HG02938 (cell line): ENCODE results near the gene NUAK2.
A peak's percentile ranks its signal among the peaks of the same experiment; 100 is the strongest.
"Not testable (repeated sequence)": the region's sequence is repeated elsewhere in the genome, so short reads cannot be mapped to it uniquely, and the experiment has no call there.

Experiments used
- ATAC-seq: cut with Tn5 transposase; IDR thresholded peaks from one replicate; pipeline ENCODE4 v1.9.1; 2021; ENCODE audit warnings: mild to moderate bottlenecking, moderate library complexity; ENCODE audit not compliant: unreplicated experiment

The NUAK2 gene

DNA sequence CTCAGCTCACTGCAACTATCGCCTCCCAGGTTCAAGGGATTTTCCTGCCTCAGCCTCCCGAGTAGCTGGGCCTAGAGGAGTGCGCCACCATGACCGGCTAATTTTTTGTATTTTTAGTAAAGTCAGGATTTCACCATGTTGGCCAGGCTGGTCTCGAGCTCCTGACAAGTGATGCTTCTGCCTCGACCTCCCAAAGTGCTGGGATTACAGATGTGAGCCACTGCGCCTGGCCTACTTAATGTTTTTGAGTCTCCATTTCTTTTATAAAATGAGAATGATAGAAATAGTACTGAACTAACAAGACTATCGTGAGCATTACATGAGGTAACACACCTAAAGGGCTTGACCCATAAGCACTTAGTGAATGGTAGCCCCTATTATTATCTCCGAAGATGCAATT lies 21.4 kb downstream of the NUAK2 start:
- no peak for ATAC-seq

GRCh38 chr1:205298191-205298994 lies 23.2 kb downstream of the NUAK2 start:
- no peak for ATAC-seq

- ATAC-seq, result not testable (repeated sequence)
Observed at GRCh38 chr1:205297546-205298177, 23.9 kb downstream of the NUAK2 start.

GRCh38 chr1:205296154-205296553 lies 25.4 kb downstream of the NUAK2 start:
- no peak for ATAC-seq

DNA sequence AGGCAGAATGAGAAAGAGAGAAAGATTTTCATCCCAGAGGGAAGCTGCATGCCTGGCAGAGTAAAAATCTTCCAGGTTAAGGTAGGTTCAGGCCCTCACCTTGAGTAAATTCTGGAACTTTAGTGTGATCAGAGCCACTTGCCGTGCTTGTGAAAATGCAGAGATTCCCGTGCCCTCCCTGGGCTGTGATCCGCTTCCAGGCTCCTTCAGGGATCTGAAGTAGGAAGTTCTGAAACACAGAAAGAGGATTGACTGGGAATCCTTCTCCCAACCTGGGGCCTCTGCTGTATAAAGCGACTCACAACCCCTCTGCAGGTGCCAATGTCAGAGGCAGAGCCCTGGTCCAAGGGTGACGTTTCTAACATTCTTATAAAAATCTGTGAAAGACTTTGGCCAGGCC lies 26.6 kb downstream of the NUAK2 start:
- no peak for ATAC-seq

DNA sequence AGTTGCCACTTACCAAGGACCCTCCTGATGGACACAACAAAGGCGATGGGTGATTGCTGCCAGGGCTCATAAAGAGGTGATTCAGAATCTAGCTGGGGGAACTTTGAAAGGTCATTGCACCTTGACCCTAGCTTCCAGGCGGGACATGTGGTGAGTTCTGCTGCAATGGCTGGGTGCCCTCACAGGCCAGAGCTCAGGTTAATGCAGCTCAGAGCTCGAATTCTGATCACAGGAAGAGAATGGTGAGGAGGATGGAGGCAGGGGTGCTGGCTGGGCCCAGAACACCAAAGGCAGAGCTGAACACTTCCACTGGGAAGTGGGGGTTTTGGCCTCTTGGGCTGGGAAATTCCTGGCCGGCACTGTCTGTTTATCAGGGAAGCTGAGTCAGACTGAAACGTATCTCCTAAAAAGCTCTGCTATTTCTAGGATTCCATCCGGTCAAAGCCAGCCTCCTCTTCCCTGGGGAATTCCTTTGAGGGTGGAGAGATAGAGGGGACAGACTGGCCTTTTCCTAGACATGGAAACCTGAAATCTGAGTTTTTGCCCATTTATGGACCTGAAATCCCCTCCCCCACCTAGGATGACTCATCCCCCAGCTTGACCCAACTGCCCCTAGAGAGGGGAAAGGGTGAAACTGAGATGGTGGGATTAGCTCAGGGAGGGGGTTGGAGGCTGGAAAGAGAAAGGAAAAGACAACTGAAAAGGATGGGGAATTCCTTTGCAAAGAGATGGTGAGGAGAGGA lies 27.2 kb downstream of the NUAK2 start:
- ATAC-seq, result no peak

GRCh38 chr1:205293350-205294074 lies 28.0 kb downstream of the NUAK2 start:
- ATAC-seq, result no peak

- no peak for ATAC-seq
Observed at GRCh38 chr1:205291596-205291995, 29.9 kb downstream of the NUAK2 start.

DNA sequence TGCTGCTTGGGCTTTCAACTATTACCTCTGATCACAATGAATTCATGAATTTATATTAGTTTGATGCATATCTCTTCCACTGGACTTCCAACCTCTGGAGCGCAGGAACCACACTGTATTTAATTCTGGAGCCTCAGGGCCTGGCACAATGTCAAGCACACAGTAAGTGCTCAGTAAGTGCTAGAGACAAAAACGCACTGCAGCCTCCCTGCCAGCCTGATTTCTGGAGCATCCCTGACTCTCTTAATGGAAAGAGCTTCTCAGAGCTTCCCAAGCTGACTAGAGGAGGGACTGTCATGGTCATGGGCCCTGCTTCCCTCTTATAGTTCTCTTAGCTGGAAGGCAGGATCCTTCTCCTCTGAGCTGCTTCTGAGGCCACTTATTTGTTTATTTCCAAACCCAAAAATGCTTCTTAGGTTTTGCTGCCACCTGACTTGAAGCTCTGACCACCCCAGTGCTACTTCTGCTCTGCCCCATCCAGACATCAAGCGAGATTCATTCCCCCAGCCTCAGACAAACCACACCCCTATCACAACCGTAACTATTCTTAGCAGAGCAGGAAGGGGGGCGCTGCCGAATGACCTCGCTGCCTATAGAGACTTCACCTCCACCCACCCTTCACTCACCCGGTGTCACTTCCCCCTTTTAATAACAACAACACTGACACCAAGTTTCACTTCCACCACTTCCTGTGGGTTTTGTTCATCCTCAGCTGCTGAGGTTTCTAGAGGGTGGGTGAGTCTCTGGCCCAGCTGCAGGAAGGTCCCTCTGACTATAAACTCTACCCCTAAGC lies 33.6 kb downstream of the NUAK2 start:
- peak; percentile 79 for ATAC-seq

DNA sequence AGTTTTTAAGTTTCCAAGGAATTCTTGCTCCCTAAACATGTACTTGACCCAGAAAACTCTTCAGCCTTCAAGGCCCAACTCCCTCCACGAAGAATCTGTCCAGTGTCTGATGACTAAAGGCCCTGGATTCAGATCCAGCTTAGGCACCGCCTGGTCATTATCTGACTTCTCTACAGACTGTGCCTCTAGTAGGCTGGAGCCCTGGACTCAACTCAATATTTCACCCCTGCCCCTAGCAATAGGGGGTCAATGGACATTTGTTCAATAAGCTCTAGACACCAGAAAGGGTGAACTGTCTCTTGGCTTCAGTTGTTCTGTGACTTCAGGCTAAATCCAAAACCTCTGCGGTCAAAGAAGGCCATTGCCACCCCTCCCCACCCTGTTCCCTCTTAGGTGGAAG lies 34.5 kb downstream of the NUAK2 start:
- ATAC-seq, result no peak

DNA sequence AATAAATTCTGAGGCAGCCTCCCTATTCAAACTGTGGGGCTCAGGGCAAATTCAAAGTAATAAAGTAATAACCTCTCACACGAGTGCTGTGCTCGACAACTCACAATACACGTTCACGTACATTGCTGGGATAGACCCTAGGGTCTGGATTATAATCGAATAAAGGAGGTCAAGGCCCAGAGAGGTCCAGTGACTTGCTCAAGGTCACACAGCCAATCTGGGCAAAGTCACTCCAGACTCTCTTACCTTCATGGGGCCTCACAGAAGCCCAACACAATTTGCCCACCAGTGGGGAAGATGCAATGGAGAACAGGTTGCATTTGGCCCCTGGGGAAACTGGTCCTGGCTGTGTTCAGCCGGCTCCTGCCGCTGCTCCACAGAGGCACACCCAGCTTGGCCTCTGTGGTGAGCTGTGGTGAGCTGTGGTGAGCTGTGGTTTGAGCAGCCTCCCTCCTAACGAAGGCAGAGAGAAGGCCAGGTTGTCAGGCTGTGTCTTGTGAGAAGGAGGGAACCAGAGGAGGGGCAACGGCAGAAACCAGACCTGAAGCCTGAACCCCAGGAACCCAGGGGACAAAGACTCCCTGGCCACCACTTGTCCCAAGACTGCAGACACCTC lies 35.1 kb downstream of the NUAK2 start:
- peak; percentile 24 for ATAC-seq

DNA sequence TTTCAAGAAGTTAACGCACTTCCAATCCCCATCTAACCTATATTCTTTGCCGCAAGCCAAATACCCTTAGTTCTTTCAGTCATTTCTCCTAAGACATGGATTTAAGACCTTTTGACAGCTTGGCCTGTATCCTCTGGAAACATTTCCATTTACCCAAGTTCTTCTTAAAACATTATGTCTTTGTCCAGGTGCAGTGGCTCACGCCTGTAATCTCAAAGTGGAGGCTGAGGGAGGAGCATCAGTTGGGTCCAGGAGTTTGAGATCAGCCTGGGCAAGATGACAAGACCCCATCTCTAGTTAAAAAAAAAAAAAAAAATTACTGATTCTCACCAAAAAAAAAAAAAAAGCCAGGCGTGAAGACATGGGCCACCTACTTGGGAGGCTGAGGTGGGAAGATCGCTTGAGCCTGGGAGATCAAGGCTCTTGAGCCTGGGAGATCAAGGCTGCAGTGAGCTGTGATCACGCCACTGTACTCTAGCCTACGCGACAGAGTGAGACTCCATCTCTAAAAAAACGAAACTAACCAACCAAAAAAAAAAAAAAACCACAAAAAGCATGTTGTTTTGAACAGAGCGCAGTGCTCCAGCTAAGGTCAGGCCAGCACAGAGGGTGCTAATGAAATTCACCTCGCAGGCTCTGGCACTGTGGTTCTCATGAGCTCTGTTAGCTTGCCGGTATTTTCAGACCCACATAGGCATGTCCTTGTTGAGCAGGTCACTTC lies 36.0 kb downstream of the NUAK2 start:
- ATAC-seq, result peak; percentile 31

- ATAC-seq, result no peak
Observed at GRCh38 chr1:205284420-205285144, 37.0 kb downstream of the NUAK2 start.

DNA sequence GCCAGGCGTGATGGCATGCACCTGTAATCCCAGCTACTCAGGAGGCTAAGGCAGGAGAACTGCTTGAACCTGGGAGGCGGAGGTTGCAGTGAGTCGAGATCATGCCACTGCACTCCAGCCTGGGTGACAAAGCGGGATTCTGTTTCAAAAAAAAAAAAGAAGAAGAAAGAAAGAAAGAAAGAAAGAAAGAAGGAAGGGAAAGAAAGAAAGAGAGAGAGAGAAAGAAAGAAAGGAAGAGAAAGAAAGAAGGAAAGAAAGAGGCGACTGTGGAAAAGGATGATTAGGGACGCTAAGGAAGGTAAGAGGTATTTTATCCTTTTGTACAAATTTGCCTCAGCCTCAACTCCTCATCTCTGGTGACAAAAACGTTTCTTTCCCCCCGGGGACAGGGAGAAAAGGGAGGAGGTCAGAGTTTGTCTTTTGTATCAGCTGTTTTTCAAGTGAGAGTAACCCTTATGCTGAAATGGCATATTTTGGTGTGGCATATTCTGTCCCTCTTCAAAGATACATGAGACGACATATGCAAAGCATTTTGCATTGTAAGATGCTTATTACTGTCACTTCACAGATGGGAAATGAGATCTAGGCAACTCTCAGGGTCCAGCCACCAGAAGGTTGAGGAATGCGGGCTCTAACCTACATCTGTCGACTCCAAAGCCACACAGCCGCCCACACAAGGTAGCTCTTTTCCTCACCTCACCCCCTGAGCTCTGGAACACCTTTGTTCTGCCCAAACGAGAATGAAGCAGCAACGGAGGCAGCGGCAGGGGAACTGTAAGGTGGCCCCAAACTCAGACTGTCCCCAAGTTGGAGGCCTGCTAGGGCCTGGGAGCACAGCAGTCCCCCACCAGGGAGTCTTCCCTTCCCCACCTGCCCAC lies 38.0 kb downstream of the NUAK2 start:
- ATAC-seq, result no peak

- not testable (repeated sequence) for ATAC-seq
Observed at GRCh38 chr1:205280666-205281395, 40.7 kb downstream of the NUAK2 start.

DNA sequence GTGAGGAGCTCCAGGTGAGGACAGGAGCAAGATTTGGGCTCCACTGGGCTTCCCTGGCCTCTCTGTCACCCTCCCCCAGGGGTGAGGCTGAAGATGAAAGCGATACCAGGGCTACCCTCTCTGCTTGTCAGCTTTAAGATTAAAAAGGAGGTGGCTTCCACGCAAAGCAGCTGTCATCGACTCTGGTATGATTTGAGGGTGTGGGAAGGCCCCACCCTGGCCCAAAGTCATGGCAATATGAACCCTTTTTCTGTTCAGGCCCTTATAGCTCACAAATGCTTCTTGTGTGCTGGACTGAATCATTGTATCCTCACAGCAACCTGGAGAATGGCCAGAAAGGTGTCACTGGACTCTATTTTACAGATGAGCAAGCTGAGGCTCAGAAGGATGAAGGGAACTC lies 41.6 kb downstream of the NUAK2 start:
- no peak for ATAC-seq

DNA sequence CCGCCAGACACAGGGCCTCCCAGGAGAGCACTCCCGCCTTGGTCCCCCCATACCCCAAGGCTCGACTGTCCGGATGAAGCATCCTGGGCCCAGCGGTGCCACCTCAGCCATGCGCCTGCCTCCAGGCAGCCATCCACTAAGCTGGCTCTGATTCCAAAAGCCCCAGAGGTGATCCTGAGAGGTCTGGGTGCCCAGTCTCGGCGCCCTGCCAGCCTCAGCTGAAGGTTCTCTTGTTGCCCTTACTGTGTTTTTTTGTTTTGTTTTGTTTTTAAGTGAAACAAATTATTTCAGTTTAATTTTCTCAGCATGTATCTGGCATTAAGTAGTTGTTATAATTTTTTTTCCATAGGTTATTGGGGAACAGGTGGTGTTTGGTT lies 44.9 kb downstream of the NUAK2 start:
- ATAC-seq, result no peak
